ENCODE results near the gene PDE8B.
A peak's percentile ranks its signal among the peaks of the same experiment; 100 is the strongest.

Gene PDE8B

DNA sequence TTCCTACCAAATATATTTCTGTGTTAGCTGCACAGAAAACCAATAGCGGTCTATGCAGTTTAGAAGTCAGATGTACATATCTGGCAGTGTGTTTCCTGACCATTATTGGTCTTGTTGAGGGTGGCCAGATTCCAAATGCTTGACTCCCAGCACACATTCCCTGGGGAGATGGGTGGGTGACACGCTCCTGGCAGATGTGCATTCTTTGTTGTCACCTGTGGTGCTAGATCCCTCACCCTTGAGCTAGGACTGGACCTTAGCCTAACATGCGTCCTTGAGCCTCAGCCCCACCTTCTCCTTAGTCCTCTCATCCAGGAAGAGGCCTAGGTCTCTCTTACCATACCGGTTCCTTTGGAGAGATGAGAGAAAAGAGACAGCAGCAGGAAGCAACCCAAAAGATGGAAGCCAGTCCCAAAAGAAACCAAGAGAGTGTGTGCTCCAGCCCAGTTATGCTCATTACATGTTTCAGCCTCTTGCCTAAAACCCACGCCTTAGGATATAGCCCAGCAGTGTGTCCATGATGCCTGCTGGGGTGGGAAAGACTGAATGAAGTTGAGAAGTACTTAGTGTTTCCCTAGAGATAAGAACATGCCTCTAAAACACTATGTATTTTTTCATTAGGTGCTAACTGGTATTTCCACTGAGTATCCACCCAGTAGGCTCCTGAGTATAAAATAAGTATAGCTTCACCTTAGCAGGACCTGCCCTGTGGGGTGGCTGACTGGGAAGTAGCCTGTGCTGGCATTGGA, 116.7 kb downstream of the PDE8B start:
- DNase-seq: no peak

DNA sequence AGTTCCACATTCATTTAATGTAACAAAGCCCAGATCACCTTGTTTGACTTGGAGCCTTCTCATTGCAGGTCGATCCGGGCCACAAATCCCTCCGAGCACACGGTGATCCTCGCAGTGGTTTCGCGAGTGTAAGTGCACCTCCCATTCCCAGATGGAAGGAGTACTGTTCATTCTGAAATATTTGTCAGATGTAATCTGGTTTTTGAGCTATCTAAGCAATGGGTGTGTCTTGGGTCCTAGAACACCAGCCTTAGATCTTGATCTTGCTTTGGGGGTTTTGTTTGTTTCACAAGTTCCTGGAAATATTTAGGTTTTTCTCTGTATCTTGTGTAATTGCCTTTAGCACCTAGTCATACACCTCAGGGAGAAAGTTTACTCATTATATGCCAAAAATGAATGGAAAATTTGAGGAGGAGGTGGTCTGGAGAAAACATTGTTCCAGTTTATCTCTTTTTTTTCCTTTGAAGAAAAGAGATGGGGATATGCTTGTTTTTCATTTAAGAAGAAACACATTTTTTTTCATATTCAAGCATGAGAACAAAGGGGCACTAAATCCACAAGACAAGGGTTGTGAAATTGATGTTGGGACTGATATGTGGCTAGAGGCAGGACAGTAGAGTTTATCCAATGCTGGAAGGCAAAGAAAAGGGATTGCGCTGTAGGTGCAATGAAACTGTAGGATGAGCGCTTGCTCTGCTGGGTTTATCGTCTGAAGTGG, 118.6 kb downstream of the PDE8B start:
- no peak for DNase-seq

DNA sequence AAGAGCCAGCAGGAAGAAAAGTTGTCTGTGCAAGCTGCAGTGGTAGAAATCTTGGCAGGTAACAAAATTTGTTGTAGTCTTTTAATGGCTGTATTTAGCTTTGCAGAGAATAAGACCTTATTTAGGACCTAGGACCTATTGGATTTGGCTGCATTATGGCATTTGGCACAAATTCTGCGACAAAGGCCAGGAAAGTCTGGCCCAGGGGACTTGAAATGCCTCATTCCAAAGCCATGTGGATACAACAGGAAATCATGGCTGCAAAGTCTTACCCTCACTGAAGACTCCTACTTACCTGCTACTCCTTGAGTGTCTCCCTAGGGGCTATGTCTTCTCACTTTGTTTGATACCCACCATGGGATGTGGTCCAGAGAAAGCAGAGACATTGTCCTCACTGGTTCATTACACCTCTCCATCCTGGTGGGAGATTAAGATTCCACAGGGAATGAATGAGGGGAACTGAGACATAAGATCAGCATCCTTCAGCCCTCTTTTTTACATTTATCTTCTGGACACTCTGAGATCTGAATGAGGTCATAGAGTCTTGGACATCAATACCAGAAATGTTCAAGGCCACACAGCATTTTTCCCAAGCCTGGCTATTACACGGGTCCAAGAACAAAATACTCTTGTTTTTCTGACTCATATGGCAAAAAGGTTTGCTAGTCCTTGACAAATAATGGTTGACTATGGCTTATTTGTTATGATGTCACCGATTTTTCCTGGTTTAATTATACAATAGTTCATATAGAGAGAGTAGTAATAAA, 119.4 kb downstream of the PDE8B start:
- no peak for DNase-seq

- no peak for DNase-seq
These were observed 122.6 kb downstream of the PDE8B start for GRCh38 chr5:77333036-77333435.

DNA sequence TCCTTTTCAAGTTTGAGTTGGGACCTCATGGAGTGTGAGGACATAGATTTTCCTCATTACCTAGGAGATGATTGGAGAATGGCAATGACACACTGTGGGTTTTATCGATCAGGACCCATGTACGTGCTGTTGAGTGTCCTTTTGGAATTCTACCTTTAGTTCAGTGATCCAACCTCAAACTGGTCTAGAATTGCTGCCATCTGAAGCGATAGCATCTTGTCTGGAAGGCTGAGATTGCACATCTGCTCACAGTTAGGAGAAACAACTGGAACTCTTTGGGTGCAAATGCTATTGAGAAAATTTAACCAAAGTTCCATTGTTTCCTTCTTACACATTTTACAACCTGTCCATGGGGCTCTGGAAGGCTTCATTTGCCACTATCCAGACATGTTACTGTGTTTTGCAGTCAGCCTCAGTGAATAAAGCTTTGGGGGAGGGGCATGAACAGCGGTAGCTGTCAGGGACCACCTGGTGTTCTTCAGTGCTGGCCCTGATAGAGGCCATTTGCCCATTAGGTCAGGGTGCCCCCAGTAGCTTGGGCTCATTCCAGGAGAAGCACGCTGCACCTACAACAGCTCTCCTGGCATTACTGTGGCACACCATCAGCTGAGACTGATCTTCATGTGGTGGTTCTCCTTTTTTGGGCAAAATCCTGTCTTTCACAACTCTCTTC, 123.1 kb downstream of the PDE8B start:
- DNase-seq: no peak

DNA sequence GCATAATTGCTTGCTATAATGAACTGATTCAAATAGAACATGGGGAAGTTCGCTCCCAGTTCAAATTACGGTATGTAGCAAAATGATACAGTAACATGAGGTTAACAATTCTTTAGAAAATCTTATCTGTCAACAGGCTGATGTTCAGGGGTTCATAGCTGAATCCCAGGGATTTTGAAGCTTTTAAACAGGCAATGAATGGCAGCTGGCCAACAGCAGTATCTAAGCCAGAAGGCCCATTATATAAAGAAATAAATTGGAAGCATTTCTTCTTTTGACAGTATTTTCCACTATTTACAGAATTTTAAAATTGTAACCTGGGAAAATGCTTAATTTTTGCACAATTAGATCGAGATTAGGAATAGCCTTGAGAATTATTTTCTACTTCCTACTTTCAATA, 126.8 kb downstream of the PDE8B start:
- no peak for DNase-seq

GRCh38 chr5:77337686-77338085, 127.2 kb downstream of the PDE8B start:
- peak; percentile 14 for DNase-seq

- no peak for DNase-seq
These were observed 128.9 kb downstream of the PDE8B start for GRCh38 chr5:77339337-77339890.

GRCh38 chr5:77343165-77343564, 132.7 kb downstream of the PDE8B start:
- DNase-seq: no peak

DNA sequence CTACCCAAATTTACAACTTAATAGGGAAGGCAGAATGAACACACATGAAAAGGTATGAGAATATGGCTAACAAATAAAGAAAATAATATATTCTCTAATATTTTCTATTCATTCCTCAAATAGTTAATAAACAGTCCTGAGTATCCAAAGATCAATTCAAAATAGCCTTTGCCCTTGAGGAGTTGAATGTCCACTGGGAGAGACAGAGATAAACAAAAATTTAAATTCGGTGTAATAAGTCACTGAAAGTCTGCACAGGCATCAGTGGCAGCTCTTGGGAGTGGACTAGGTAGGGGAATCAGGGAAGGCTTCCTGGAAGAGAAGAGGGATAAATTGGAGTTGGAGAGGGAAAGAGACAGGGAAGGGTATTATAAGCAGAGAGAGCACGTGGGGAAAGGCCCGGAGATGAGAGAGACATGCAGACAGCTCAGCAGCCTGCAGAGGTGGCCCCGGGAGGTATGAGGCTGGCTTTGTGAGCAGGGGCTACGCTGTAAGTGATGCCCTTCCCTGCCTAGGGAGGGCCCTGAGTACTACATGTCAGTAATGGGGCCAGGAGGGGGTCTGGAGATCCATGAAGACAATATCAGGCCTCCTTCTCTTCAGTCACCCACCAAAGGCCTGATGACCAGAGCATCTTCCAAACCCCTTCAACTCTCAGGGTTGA, 137.1 kb downstream of the PDE8B start:
- no peak for DNase-seq

GRCh38 chr5:77353251-77353650, 142.8 kb downstream of the PDE8B start:
- no peak for DNase-seq

DNA sequence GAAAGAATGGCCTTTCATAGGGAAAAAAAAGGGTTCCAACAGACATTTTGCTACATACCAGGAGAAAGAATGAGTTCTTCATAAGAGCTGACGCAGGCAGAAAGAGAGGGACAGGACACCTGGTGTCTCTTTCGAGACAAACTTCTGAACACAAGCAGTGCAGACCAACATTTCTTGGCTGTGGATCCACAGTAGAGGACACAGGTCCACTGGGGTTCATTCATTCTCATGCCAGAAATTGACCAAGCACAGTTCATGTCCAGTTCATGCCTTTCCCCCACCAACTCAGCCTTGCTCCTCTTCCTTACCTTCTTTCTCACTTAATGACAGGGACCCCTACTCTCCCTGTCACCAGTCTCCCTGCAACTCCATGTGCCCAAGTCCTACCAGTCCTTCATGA, 144.0 kb downstream of the PDE8B start:
- no peak for DNase-seq

DNA sequence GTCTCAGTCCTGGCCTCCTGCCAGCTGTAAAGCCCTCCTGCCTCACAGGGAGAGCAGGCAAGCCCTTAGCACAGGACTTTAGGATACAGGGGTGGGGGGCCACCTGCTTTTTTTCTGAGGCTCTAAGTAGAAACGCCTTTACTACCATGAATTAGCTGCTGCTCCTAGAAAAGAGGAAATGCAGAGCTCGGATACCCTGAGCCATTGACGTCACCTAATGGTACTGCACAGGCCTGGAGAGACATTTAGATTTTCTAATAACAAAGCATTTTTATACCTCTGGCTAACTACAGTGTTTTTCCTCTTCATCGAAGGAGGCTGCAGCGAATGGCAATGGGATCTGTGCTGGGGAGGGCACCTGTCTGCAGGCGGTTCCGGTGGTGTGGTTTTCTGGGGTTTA, 144.6 kb downstream of the PDE8B start:
- no peak for DNase-seq

GRCh38 chr5:77355751-77356150, 145.3 kb downstream of the PDE8B start:
- no peak for DNase-seq

DNA sequence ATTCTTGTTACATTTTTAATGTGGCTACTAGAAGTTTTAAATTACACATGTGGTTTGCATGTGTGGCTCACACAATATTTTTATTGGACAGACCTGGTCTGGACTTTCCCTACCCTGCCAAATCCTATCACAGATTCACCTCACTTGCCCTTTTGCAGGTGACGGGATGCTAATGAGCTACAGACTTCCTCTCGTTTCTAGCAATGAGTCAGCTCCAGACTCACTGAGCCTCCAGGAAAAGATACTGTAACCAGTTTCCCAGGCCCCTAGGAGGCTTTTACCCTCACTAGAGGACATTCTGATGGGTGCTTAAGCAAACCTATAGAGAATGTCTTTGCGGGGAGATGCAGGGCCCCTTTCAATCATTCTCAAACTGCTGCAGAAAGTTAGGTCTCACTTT, 146.3 kb downstream of the PDE8B start:
- DNase-seq: no peak

GRCh38 chr5:77358255-77359205, 148.1 kb downstream of the PDE8B start:
- no peak for DNase-seq

- no peak for DNase-seq
These were observed 148.8 kb downstream of the PDE8B start for GRCh38 chr5:77359231-77359630.

GRCh38 chr5:77360381-77360780, 149.9 kb downstream of the PDE8B start:
- no peak for DNase-seq

- no peak for DNase-seq
These were observed 150.5 kb downstream of the PDE8B start for GRCh38 chr5:77360973-77361372.

DNA sequence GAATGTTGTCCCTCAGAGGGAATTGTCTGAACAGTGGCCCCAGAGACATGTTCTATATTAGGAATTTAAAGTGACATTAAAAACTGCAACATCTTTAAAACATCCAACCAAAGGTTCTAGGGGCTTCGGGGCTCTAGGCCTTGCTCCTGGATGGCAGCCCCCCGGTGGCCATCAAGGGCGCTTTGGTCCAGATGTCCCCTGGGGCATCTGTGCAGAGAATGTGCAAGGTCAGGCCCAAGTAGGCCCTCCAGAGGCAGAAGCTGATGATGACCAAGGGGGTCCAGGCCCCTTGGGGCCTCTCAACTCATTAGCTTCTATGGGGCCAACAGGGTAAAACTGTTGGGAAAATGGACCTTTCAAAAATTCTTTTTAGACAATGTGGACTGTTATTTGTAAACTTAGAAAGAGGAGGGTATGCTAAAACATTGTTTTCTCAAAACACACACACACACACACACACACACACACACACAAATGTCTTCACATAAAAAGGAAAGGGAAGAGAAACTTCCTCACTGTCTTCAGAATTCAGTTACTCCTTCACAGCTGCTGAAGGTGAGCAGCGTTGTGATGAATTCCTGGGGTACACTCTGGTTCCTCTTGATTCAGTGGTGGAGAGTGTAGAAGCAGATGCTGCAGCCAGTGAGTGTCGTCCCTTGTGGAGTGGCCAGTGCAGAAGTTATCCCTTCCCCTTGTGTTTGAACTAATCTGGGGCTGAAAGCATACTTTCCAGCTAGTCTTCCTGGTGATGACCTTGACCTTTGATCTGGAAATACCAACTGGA, 156.4 kb downstream of the PDE8B start:
- DNase-seq: no peak
